Stimulated activated CD4-positive, alpha-beta T cell treated with anti-CD3 and anti-CD28 coated beads, Interleukin-1b, Interleukin-23, amount 100 ng/mL, for 1 hour (primary cell): ENCODE data around the gene ZNF213.

Experiments
- DNase-seq, 2 donors: peaks; one replicate each; pipeline ENCODE4 v3.0.0-alpha.2; 2020; ENCODE audit warnings: low read depth in 2 of 2

ZNF213 gene

DNA sequence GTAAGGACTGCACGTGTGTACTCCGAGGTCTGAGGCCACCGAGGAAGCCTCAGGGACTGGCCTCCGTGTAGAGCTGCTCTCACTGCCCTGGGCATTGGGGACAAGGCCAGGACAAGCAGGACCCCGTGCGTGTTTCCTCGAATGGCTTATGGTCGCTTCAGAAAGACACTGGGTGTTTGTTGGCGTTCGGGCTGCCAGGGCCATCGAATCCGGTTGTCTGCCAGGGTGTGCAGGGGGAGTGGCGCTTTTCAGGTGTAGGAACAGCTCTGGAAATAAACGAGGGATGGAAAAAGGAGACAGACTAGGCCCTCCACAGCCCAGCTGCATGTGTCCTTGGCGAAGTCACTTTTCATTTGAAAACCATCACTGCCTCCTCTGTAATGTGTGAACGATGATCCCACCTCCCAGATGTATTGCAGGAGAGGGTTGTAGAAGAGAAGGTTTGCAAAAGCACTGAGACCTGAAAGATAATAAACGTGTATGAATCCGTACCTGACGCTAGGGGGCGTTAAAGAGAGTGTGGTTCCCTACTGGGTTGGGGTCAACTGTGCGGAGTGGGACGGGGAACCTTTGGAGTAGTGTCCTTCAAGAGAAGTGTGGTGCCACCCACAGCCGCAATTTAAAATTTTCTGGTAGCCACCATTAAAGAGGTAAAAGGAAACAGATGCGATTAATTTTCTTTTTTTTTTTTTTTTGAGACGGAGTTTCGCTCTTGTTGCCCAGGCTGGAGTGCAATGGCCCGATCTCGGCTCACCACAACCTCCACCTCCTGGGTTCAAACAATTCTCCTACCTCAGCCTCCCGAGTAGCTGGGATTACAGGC is 33.6 kb upstream of the ZNF213 start:
- no peak for DNase-seq

DNA sequence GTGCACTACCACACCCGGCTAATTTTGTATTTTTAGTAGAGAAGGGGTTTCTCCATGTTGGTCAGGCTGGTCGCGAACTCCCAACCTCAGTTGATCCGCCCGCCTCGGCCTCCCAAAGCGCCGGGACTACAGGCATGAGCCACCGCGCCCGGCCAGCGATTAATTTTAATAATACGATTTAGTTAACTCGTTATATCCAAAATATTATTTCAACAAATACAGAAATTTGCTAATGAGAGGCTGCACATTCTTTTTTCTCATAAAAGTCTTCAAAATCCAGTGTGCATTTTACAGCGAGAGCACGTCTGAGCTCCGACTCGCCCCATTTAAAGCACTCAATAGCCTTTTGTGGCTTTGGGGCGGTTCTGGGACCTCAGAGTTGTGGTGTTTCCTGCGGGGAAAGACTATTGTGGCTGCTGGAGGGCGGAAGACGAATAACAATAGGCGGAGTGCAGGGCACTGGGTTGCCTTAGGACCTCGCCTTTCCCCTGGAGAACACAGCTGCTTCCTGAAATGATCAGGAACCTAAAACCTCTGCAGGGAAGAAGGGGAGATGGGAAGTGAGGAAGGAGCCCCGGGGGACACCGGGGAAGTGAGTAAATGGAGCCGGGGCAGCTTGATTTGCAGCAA is 32.9 kb upstream of the ZNF213 start:
- no peak for DNase-seq

DNA sequence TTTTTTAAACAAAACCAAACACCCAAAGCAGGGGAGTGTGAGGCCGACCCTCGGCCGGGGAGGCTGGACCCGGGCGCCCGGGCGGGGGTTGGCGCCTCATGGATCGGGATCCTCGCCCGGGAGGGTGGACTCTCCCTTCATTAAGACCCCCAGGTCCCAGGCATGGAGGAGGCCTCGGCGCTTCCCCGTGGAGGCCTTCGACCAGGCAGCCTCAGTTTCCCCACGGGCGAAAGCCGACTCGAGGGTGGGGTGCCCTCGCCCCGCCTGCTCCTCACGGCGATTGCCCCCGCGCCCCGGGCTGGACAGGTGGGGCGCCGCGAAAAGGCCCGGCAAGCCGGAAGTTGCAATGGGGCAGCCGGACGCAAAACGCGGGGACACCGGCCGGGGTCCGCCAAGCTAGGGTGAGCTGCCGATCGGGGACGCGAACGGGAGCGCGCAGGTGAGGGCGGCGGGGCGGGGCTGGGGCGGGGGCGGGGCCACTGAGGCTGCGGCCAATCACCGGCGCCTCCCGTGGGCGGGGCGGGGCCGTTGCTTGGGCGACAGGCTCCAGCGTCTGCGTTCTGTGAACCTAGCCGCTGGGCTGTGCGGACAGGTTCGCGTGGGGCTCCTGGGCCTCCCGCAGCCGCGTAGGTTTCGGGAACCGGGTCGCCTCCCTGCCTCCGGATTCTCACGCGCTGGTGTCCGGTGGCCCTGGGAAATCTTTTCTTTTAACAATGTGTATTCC is 28.5 kb upstream of the ZNF213 start:
- peak; percentile 80 to 82 for DNase-seq

DNA sequence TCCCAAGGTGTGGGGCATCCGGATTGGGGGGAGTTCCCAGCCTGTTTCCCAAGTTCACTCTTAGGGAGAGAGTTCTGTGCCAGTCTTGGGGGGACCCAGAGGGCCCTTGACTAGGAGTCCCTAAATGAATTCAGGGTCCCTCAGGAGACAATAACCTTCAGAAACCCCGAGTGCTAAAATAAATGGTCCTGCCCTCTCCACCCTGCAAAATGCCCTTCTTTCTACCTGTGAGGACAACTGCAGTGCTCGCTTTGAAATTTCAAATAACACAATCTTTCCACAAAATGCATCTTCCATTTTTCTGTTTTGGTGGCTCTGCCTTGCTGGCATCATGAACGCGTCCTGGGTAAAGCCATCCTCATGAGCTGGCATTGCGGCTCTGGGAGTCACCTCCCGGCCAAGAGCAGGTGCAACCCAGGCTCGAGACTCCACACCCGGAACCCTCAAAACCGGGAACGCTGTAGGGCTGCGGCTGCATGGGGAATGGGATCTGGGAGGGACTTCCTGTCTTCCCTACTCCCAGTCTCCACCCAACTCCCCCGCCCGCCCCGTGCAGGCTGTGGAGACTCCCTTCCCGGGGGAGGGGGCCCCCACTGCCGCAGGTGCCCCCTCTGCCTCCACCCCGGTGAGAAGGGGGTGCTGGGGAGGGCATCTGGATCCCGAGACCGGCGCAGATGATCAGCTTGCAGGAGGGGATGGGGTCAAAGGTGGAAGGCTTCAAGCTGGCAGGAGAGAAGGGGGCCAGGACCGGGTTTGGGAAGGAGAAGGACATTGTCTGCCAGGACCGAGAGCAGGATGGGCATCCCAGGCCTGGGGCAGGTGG is 22.6 kb upstream of the ZNF213 start, which contains the start of gene ZNF205:
Gene ZNF205, plus strand, starts transcription at position 529 of the 823 bp plus-strand sequence. CDS start 845 bp downstream, outside the sequence.
- no peak for DNase-seq

DNA sequence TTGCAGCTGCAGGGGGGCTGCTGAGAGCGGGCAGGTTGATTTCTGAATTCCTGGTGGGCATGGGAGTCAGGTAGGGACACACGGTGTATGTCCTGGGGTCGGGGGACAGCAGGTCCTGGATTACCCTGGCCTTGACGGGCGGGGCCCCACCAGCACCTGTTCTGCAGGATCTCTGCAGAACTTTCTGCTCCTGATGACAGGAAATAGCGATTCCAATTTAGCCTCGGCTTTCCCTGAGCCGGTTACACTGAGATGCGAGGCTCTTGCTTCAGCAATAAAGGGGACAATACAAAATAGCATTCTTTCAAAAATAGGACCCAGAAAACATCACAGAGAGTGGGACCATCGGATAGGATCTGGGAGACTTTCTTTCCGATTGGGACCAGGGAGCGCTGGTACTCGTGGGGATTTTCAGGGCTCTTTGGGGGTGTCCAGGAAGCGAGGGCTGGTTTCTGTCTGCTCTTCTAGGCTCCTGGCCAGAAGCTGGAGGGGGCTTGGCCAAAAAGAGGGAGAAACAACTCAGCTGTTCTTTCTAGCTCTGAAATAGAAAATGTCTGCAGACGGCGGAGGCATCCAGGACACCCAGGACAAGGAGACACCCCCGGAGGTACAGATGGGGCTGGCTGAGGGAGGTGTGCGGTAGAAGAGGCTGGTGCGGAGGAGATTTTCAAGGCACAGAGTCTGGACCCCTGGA is 21.8 kb upstream of the ZNF213 start:
- DNase-seq, result no peak

DNA sequence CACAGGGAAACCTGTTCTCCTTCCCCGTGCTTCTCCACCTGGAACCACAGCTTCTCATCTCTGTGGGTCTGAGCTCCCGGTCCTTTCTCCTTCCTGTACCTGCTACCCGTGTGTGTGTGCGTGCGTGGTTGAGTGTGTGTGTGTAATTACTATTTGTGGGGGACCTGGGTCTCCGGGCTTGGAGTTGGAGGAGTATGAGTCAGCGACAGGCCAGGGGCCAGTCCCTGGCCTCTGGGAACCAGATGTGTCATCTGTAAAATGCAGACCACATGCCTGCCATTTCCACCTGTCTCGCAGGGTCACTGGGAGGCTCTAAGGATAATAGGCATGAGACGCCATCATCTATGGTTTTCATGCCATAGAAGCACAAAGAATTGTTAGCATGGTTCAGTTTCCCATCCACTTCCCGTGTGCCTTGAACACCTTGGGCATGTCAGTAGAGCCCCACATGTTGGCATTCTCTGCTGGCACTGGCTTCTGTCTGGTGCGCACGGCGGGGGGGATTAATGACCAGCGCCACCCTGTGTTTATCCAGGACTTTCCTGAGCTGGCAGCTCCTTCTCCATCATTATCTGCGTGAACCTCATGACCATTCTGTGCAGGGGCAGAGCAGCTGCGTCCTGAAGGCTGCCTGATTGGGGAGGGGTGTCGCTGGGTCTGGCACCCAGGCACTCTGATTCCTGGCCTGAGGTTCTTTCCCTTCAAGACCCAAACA is 20.9 kb upstream of the ZNF213 start:
- DNase-seq, result no peak

DNA sequence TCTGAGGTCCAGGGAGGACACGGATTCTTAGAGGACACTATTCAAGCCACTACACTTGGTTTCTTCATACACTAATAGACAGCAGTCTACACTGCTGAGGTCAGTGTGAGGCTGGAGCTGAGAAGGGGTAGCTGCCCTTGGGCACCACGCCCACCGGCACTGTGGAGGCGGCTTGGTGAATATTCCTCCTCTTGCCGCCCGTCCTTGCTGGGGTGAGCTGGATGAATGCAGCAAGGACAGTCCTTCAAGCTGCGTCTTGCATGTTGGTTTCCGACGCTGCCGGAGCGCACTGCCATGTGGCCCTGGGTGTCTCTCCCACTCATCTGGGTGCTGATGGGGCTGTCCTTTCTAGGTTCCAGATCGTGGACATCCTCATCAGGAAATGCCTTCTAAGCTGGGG is 19.8 kb upstream of the ZNF213 start:
- no peak for DNase-seq

DNA sequence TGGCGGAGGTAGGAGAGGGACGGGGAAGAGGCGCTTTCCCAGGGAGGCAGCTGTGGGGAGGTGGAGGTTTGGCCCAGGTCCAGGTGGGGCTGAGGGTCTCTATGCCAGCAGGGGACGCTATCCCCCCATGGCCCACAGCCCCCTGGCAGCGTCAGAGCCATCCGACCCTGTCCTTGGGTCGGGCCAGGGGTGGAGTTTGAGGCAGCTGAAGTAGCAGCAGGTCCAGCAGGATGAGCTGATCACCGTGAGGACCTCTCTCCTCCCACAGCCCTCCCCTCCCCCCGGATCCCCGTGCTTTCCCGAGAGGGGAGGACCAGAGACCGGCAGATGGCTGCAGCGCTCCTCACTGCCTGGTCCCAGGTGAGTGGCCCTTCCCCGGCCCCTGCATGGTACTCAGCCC is 19.3 kb upstream of the ZNF213 start:
- DNase-seq, result no peak

DNA sequence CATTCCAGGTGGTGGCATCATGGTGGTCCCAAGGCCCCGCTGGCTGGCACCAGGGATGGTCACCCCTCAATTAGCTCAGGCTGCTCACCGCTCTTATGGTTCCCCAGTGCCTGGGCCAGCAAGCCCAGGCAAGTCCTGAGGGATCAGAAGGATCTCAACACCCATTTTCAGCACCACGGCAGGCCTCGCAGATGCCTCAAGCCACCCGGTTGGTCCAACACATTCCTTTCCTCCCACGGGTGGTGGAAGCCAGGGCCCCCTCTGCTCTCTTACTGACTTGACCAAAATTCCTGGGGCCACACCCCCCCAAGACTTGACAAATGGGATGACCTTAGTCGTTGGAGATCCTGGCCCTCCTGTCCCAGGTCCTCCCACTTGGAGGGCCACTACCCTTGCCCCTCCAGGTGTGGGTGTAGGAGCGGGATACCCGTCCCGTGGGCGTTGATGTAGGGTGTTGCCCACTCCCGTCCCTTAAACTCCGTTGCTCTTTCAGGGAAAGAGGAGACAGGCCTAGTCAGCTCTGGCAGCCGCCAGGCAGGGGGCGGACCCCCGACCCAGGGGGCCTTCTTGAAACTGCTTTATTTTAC is 16.5 kb upstream of the ZNF213 start:
- DNase-seq, result no peak

DNA sequence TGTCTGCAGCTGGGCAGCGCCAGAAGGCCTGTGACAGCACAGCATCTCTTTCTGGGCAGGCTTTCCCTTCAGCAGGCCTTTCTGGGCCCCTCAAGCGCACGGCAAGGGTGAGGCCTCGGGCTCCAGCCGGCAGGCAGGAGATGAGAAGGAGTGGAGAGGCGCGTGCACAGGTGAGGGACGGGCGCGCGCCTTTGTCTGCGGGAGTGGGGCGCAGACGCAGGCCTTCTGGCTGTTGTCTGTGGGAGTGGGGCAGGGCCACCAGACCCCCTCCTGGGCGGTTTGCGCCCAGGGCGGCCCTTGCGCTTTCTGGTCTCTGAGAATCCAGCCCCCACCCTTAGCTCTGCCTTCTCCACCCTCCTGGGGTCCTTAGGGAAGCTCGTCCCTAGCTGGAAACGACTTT is 16.0 kb upstream of the ZNF213 start:
- no peak for DNase-seq

DNA sequence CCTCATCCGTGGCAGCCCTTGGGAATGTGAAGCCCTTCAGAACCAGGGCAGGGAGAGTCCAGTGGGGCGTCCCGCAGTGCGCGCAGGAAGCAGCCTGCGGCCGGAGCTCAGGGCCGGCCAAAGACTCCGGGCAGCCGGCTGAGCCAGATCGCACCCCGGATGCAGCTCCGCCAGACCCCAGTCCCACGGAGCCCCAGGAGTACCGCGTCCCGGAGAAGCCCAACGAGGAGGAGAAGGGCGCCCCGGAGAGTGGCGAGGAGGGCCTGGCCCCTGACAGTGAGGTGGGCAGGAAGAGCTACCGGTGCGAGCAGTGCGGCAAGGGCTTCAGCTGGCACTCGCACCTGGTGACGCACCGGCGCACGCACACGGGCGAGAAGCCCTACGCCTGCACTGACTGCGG is 15.5 kb upstream of the ZNF213 start:
- no peak for DNase-seq

DNA sequence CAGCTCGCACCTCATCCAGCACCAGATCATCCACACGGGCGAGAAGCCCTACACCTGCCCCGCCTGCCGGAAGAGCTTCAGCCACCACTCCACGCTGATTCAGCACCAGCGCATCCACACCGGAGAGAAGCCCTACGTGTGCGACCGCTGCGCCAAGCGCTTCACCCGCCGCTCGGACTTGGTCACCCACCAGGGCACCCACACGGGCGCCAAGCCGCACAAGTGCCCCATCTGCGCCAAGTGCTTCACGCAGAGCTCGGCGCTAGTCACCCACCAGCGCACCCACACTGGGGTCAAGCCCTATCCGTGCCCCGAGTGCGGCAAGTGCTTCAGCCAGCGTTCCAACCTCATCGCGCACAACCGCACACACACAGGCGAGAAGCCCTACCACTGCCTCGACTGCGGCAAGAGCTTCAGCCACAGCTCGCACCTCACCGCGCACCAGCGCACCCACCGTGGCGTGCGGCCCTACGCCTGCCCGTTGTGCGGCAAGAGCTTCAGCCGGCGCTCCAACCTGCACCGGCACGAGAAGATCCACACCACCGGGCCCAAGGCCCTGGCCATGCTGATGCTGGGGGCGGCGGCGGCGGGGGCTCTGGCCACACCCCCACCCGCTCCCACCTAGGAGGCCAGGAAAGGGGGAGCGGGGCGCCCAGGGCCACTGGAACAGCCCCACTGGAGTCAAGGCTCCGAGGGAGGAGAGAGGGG is 15.0 kb upstream of the ZNF213 start:
- DNase-seq, result no peak

DNA sequence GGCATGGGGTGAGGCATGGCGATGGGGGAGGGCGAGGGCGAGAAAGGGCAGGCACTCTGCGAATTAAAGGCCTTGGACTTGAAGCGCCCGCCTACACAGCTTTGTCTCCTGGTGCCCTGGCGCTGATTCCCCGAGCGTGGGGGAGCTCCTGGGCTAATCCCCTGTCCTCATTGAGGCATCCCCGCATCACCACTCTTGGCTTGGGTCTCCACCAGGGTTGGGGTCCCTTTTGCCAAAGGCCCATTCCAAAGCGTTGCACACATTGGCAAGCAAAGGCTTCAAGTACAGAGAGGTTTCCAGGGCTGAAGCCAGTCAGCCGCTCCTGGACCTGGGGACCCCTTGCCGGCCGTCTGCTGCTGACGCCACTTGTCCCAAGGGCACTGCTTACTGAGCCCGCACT is 14.4 kb upstream of the ZNF213 start:
- DNase-seq, result no peak

DNA sequence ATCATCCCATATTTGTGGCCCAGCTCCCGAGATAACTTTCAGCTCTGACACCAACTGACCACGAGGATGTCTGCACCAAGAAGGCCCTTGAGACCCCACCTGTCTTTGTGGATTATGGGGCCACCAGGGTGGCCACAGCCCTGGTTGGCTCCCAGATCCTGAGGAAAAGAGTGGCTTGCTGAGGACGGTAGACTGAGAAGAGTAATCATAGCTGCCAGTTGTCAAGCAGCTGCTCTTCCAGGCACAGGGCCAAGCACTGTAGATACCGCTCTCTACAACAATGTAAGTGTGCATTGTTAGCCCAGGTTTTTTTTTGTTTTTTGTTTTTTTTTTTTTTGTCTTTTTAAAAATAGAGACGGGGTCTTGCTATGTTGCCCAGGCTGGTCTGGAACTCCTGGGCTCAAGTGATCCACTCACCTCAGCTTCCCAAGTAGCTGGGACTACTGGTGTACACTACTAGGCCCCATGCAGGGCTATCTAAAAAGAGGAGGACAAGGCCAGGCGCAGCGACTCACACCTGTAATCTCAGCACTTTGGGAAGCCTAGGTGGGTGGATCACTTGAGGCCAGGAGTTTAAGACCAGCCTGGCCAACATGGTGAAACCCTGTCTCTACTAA is 12.9 kb upstream of the ZNF213 start:
- DNase-seq, result no peak

DNA sequence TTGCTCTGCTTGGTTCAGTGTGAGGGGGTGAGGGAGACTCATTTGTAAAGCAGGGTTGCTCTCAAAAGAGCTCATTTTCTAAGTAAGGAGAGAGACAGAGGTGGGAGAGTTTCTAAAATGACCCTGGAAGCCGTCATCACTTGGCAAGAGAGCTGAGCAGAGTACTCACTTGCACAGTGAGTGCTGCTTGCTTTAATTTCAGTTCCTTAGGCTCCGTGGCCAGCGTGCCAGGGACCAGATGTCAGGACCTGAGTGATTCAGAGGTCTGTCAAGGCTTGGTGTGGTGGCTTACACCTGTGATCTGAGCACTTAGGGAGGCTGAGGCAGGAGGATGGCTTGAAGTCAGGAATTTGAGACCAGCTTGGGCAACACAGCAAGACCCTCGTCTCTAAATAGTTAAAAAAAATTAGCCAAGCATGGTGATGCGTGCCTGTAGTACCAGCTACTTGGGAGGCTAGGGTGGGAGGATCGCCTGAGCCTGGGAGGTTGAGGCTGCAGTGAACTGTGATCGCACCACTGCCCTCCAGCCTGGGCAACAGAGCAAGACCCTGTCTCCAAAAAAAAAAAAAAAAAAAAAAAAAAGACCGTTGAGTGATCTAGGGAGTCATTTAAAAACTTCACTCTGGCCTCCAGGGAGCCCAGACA is 11.8 kb upstream of the ZNF213 start:
- no peak for DNase-seq

DNA sequence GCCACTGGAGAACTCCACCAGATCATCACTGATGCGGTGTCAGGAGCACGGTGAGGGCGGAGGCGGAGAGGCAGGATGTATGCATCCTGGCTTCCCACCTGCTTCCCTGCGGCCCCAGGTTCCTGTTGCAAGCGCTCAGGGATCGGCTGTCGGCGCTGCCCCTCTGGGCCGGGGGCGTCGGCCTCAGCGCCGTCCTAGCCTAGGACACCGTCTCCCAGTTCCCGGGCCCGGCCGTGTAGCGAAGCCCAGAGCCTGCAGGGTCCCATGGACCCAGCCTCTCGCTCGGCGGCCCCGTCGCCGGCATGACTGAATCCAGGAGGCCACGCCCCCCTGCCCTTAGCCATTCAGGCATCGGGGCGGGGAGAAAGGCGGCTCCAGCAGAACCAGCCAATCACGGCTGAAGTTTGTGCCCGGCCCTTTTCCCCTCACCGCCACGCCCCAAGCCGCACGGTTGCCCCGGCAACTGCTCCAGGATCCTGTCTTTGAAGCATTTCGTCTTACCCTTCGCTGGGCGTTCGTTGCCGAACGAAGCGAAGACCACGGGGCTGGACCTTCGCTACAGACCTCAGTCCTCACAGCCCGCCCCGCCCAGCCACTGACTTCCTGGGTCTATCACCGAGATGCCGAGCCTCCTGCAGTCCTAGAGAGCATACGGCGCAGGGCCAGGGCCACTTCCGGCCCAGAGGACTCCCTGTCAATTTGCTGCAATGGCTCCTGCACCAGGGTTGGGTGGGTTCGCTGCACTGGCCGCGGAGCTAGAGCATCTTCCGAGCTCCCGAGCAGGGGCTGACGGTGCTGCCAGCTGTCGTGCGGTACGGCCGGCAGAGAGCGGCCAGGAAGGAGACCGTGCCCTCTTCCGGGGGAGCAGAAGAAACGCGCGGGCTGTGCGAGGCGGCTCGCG is 10.6 kb upstream of the ZNF213 start:
- DNase-seq, result peak; percentile 85 to 95

DNA sequence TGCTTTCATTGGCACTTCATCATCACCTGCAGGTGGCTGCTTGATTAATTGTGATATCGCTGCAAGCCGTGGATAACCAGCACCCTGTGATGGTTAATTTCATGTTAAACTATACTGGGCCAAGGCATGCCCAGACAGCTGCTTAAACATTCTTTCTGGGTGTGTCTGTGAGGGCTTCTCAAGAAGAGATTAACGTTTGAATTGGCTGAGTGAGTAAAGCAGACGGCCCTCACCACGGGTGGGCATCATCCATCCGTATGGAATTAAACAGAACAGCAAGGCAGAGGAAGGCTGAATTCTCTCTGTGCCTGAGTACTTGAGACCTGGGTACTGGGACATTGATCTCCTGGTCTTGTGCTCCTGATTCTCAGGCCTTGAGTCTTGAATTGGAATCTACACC is 7.1 kb upstream of the ZNF213 start:
- DNase-seq, result no peak
